ENCODE measurements around the gene SCAF8.

- TF ChIP-seq POLR2A (IDR thresholded peaks at IDR 0.05): no peak
- no peak for TF ChIP-seq CTCF (IDR thresholded peaks at IDR 0.05)
Observed at GRCh38 chr6:154830771-154831170, 97.6 kb downstream of the SCAF8 start.

Measured in ovary (tissue), 3 donors.